Stimulated activated CD8-positive, alpha-beta memory T cell treated with anti-CD3 and anti-CD28 coated beads, Interleukin-4, amount 100 ng/mL, for 1 hour (primary cell): Measurements from ENCODE around the gene SELENOO.

ENCODE experiments used
- DNase-seq, 2 donors: peaks; one replicate each; pipeline ENCODE4 v3.0.0-alpha.2; 2020; ENCODE audit warnings: low read depth in 2 of 2, low spot score in 1 of 2

Gene SELENOO

GRCh38 chr22:50264946-50265669 lies 64.3 kb downstream of the SELENOO start:
- DNase-seq = no peak

- no peak for DNase-seq
Measured at GRCh38 chr22:50266994-50267393, 66.2 kb downstream of the SELENOO start.
